GM21367 (cell line): Measurements from ENCODE around the gene FSIP1.

Source experiments
- ATAC-seq: cut with Tn5 transposase; IDR thresholded peaks from one replicate; pipeline ENCODE4 v1.9.1; 2021; ENCODE audit not compliant: unreplicated experiment

FSIP1 gene

DNA sequence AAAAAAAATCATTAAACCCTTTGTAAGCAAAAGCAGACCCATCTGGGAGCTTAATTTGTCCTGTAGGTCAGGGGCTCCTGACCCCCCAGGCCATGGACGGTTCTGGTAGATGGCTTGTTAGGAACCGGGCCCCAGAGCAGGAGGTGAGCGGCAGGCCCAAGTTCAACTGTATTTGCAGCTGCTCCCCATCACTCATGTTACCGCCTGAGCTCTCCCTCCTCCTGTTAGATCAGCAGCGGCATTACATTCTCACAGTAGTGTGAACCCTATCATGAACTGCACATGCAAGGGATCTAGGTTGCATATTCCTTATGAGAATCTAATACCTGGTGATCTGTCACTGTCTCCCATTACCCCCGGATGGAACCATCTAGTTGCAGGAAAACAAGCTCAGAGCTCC is 60.7 kb downstream of the FSIP1 start:
- ATAC-seq: no peak

DNA sequence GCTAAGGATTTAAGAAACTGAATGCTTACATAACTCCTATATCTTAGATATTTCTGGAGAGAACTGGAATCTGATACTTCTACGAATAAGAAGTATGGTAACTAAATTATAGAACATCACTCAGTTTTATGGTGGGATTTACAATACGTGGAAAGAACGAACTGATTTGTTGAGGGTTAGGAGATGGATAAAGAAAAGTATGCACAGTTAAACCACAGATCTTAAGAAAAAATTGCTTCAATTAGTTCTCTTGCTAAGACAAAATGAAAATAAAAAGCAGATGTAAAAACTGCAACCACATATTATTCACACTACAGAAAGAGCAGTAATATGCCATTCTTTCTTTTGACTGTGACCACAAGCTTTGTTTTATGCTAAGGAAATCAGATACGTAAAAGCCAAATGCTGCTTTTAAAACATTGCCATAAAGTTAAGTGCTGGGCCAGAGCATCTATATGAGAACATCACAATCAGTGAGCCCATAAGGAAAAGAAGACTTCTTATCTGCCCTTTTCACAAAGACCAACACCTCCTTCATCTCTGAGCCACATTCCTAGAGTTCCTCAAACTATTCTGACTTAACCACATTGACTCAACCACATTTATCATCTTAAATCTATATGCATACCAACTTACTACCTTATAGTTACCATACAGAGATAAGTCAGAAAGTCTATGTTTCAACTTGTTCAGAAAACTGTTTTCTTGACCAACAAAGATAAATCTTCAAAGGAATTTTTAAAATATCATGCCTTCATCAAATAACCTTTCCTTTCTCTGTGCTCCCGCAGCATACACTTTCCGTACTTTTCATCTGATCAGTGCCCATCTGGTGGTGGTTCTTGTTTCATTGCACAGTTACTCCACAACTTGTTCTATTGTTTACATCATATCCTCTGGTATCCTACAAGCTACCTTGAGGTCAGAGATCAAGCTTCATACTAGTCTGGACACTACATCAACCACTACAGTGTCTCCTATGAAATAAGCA is 61.7 kb downstream of the FSIP1 start:
- no peak for ATAC-seq

DNA sequence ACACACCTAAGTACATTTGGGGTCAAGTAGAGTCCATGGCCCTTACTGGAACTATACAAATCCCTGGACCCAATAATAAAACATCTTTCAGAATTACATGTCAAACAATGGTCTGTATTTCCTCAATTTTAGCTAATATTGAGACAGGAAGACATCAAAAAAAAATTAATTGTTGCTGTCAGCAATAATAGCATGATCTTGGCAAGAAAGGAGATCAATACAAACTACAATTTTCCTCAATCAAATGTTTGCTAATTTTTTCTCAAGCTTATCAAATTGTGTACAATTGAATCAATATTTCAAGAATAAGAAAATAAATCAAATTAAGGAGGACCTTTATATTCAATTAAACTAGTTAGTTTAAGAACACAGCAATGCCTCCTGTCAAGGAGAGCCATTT is 62.6 kb downstream of the FSIP1 start:
- no peak for ATAC-seq

DNA sequence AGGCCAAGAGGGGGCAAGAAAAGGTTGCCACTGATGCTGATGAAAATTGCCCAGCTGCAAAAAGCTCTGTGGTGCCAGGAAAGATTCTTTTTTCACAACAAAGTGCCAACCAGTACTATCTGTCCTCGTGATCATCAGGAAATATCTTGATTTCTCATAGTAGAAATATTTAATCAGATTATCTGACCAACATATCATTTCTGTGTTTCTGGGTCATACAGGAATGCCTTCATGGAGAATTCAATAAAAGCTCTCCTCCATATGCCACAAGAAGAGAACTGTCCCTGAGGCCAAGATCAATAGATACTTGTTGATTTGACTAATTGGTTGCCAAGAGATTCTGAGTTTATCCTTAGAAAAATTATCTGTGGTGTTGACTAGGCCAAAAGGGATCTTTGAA is 63.5 kb downstream of the FSIP1 start:
- ATAC-seq: no peak

DNA sequence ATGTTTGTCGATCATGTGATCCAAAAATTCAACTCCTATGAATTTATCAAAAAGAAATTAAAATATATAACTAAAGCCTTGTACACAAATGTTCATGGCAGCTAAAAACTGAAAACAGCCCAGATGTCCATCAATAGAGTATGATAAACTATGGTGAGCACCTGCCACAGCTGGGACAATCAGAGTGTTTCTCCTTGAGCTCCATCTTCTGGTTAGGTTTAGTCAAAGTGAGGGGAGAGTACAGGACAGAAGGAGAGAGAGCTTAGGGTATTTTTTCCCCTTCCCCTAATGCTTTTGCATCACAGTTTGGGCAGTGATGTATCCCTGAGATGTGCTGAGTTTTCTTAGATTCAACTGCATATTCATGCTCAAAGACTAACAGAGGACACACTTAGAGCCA is 65.5 kb downstream of the FSIP1 start:
- ATAC-seq: no peak

DNA sequence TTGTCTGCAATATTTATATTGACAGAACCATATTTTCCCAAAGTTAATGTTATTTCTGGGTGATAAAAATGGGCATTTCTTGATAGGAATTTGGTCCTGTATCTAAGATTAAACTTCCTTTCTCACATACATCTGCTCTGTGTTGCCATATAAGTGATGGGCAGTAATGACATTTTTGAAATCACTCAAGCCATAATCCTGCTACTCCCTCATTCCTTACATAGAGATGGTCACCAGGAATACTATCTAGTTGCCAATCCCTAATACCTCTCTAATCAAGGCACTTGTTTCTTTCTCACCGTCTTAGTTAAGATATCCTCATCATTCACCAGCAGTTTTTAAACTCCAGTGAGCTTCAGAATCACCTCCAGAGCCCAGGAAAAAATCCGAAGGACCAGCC is 68.4 kb downstream of the FSIP1 start:
- no peak for ATAC-seq

DNA sequence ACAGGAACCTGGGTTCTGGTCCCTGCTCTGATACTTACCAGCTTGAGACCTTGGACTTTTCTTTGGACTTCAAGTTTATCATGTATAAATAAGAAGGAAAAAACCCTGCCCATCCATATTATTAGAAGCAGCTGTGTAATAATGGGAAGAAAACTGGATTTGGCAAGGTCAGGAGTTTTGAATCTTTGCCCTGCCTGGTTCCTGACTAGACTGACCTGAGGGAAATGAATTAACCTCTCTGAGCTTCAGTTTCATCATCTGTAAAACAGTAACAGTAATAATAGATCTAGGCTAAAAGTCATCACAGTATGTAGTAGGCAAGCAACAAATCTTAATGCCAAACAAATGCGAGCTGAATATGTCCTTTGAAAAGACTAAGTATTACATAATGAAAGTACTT is 68.8 kb downstream of the FSIP1 start:
- no peak for ATAC-seq

DNA sequence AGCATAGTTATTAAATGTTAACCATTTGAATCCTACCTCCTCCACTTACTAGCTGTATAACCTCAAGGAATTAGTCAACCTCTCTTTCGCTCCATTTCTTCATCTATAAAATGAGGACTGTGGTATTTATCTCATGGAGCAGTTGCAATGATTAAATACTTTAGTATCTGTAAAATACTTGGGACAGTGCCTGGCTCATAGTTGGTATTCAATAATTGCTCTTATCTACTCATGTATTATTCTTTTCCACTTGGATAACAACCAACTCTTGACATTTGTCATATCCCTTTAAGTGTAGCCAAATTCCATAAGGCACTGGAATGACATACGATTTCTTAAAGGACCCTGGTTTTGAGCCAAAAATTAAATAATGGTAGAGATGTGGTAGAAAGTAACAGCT is 72.0 kb downstream of the FSIP1 start:
- ATAC-seq: no peak

DNA sequence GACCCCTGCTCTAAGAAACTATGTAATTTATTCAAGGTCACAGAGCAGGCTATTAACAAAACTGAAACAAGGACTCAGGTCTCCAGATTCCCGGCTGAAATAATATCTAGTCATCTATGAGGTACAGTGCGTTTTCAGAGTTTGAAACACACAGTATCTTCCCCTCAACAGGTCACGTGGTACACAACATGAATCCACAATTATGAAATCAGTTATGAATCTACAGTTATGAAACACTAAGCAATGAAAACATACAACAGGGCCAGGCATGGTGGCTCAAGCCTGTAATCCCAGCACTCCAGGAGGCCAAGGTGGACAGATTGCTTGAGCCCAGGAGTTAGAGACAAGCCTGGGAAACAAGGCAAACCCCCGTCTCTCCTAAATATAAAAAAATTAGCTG is 72.7 kb downstream of the FSIP1 start:
- no peak for ATAC-seq

DNA sequence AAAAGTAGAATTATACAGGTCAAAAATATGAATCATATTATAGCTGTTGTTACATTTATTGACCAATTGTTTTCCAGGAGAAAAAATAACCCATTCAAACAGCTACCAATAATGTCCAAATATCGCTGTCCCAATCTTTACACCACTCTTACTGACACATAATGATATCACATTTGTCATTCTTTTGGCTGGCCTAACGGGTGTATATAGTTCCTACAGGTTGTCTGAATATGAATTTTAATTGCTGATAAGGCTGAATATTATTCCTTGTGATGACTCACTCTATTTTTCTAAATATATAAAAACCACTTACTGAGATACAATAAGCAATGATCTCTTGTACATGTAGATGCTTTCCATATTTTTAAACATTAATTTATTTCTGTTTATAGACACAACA is 76.4 kb downstream of the FSIP1 start:
- no peak for ATAC-seq

DNA sequence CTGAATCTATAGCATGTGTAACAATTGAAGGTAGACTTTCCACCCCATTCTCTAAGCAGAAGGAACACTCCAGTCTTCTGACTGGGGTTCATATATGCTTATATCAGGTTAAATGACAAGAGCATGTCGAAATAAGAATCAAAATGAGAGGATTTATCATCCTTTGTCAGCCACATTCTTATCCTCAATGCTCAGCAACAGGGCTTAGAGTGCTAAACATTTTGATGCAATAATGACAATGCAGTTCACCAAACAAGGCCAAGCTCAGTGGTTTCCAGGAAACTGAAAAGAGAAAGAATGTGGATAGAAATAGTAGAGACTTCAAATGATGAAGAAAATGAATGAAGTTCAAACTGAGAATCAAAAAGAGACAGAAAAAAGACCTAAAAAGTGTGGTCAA is 78.0 kb downstream of the FSIP1 start:
- no peak for ATAC-seq

DNA sequence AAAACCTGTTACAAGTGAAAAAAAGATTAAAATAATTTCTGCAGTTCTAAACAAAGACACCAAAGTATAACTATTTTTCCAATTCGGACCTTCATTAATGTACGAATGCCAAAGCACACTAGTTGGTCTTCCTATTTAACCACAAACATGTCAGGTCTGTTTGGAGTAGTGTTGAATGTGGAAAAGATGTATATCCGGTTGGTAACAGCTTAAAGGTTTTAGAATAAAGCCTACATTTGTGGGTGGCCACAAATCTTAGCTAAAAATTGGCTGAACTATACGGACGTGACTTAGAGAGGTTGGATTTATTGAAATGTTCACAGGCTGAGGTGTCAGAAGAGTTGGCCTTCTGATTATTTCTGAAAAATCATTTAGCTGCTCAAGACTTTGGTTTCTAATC is 78.4 kb downstream of the FSIP1 start:
- no peak for ATAC-seq

DNA sequence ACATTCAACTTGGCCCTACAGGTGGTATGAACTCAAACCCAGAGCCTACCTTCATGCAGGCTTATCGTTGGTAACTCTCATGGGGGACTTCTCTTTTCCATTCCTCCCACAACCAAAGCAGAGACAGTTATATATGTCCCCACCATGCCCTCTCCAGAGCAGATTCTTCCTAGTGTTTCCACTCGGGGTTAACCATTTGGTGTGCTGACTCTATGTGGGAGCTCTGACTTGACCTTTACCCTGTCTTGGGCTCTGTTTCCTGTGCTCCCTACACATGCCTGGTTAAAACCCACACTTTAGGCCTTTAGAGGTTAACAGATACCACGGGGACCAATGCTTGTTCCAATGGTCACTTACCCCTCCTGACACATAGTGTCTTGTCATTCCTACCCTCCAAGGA is 80.7 kb downstream of the FSIP1 start:
- ATAC-seq: no peak

DNA sequence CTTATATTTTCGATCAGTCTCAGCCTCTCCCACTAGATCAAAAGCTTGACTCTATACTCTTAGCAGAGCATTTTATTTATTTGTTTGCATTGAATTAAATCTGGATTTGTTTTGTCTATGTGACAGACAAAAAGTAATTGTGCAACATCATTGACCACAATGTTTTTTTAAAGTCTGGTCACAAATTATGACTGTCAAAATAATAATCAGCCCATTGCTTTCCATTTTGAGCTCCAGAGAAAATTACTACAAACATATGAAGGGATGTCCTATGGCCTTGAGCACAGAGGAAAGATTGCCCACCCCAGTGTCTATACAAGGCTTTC is 82.3 kb downstream of the FSIP1 start:
- no peak for ATAC-seq

DNA sequence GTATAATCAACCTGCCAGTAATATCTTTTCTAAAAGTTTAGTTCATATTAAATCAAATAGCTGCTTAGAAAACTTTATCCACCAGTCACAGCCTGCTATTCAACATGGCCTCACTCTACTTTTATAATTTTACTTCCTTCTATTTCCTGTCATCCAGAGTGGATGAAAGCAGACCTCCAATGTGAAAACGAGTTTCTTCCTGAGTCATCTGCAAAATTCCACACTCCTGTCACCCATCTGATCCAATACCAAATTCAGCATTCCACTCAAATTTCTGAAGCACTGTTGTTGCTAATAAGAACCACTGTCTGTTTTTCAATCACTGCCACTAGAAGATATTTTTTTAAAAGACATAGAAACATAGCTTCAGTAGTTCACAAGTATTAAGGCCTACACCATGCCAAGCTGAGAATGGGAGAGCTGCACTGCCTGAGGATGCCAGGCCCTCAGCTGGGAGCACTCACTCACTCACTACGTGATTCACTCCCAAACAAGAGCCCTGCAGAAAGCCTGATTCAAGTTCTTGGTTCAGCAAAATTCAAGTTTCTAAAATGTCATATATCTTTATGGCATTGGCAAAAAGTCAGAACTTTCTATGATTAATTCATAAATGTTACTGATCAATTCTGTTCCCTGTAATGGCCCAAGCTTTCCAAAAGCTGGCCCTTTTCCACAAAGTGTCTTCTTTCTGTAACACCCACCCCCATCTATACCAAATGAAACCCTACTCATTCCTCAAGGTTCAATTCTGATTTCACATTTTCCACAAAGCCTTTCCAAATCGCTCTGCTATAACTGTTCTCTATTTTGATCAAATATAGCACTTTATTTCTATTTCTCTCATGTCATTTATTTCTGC is 82.9 kb downstream of the FSIP1 start:
- no peak for ATAC-seq

DNA sequence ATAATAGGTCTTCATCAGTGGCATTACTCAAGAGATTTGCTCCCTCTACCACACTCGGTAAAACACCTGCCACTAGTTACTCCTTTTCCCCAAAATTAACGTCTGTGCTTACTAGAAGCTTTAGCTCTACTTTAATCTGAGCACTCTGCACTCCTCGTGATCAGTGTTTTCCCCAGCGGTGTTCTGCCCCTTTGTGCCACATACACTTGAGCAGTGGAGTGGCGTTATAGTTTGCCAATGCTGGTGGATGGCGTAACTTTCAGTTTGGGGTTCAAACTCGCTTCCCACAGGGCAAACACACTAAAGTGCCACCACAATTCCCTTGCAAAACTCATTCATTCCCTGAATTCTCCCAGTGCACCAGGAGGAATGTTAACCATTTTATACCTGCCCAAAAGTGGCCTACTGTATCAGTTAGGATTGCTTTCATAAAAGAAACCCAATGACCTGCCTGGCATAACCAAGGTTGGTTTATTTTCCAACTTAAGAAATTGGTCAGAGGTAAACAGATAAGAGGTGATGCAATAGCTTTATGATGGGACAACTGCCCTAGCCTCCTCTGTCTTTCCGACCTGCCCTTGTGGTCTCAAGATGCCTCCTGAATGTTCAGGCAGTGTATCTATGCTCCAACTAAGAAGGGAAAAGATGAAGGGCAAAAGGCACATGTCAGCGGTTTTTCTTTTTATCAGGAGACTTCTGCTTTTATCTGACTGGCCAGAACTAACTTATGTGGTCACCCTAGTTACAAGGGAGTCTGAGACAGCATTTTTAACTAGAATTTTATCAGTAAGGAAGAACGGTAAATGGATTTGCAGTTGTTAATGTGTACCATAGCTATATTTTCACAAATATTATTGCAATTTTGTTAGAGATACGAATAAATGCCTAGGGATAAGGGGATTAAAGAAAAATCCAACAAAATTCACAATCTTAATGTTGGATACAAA is 83.9 kb downstream of the FSIP1 start:
- ATAC-seq: no peak

DNA sequence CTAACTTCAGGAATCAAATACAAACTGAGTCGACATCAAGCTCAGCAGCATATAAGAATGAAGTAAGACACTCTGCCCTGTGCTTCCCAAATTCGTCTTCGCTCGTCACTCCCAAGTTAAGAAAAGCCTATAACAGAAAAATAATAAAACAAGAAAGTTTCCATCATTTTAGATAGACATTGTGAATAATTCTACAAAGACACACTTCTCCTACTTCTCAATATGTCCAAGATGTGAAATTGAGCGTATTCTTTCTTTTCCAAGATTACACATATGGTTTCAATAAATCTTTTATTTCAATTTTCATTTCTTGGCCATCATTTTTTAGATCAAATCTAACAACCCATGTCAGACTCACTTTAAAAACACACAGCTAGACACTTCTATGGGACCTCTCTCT is 85.1 kb downstream of the FSIP1 start:
- ATAC-seq: no peak

DNA sequence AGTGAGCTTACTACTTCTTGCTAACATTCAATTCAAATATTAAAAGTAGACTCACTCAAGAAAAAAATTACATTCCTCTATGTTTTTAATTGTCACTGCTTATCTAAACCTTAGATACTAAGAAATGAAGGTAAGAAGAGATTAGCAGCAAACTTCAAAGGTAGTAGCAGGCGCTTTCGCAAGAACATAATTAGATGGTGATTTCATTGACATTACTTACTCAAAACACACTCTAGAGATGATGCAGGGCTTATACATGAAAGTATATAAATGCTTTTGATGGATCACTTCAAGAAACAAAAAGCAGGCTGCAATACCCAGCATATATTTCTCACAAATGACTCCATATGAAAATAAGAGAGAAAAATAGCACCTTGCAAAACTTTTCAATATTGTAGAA is 86.8 kb downstream of the FSIP1 start:
- no peak for ATAC-seq

DNA sequence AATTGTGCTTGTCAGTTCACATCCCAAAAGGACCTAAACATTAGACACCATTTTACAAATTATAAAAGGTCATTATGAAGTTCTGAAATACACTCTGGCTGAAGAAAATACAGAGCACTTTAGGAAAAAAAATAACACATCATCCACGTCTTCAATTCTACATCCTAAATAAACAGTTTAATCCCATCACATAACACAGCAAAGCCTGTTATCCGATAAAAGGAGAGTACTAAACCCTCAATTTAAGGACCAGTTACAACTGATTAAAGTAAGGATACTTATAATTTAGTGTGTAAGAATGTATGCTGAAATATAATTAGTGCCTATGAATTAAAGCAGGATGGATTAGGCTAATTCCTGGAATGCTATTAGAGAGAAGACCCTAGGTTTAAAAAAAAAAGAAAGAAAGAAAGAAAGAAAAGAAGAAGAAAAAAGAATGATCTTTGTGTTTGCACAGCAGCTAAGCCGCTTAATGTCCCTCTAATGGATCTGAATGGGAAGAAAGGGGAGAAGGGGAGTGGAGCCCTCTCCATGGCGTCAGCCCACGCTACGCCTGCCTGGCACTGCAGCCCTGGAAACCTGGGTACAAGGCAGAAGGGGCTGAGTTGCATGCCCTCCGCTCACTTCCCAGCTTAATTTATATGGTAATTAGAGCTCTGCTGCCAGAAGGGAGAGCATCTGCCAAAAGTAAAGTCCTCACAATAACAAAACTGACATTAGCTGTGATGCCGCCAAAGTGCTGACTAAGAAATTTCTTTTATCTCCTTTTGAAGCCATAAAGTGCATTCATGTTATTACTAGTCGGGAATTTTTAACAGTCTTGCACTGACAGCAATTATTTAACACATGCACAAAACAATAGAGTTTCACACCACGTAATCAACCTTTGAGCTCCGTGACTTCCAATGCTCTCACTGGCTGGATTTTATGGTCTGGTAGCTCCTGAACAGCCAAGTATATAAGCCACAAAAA is 90.0 kb downstream of the FSIP1 start:
- ATAC-seq: no peak
